Endothelial cell of umbilical vein (primary cell): ENCODE data around the gene GBP5. TPM values are rescaled to one million over a fixed set of nuclear protein-coding genes. Genes with fewer than 3 reads are reported as not detected.
"Not testable (repeated sequence)": the region's sequence is repeated elsewhere in the genome, so short reads cannot be mapped to it uniquely, and the experiment has no call there.

Experiments
- BruUV-seq: library from RNA; stranded (reverse); fragments of 400-500 nt; replicated peaks from 2 replicates; lab custom pipeline; 2021; lab: Mats Ljungman, UMichigan
- CTCF ChIA-PET: fragments of 300-600, 350-600 bp; sonication (Branson Sonifier 250); formaldehyde crosslinking; loops from one replicate; lab custom pipeline; 2021; ENCODE audit warnings: antibody characterized with exemption, inconsistent platforms; lab: Charles Lee
- POLR2A ChIA-PET: fragments of 300-600, 350-600 bp; sonication (Branson Sonifier 250); formaldehyde crosslinking; loops from one replicate; lab custom pipeline; 2021; ENCODE audit warnings: antibody characterized with exemption, inconsistent platforms; lab: Charles Lee
- DNase-seq: peaks from one replicate; pipeline ENCODE4 v3.0.0-alpha.2; 2011; ENCODE audit warnings: low read depth, low spot score
- FAIRE-seq: peaks from 2 replicates; lab custom pipeline; 2011; peaks lifted over from hg19 to GRCh38; lab: Jason Lieb, UNC
- H2AFZ ChIP-seq: 2 replicates; pipeline ENCODE4 v1.6.0; 2012; ENCODE audit warnings: low read depth, low read length, control low read depth, inconsistent platforms
- H3K27ac ChIP-seq: 2 replicates; pipeline ENCODE4 v1.5.1; 2011; ENCODE audit warnings: low read depth, mild to moderate bottlenecking, control low read depth, low read length, moderate library complexity; ENCODE audit not compliant: insufficient read depth
- H3K27me3 ChIP-seq, 2 experiments: 2 replicates each; pipeline versions ENCODE4 v1.6.0 to v1.6.1; 2011; ENCODE audit warnings: low read length in 2 of 2, mixed read lengths in 1 of 2; ENCODE audit not compliant: control insufficient read depth in 2 of 2, insufficient read depth in 2 of 2
- H3K36me3 ChIP-seq, 2 experiments: 2 replicates in 1 of 2; 3 replicates in 1 of 2; pipeline ENCODE4 v1.5.1; 2011; ENCODE audit warnings: low read length in 2 of 2, mild to moderate bottlenecking in 1 of 2, moderate library complexity in 1 of 2; ENCODE audit not compliant: control insufficient read depth in 2 of 2, insufficient read depth in 2 of 2; ENCODE audit errors: extremely low read depth in 1 of 2
- H3K4me1 ChIP-seq: 3 replicates; pipeline ENCODE4 v1.5.1; 2011; ENCODE audit warnings: mild to moderate bottlenecking, low read length; ENCODE audit not compliant: control insufficient read depth, insufficient read depth; ENCODE audit errors: extremely low read depth
- H3K4me2 ChIP-seq: 2 replicates; pipeline ENCODE4 v1.6.1; 2011; ENCODE audit warnings: low read length, control low read depth, mixed read lengths; ENCODE audit not compliant: insufficient read depth
- H3K4me3 ChIP-seq, 3 experiments: fragments of 200-600 bp in 1 of 3; sonication (generic), shearing (Covaris generic) in 1 of 3; replicated peaks in 1 of 3; 2 replicates each; pipeline ENCODE4 v1.5.1; 2011 to 2016; ENCODE audit warnings: control low read depth in 3 of 3, low read length in 3 of 3, mild to moderate bottlenecking in 2 of 3, inconsistent platforms in 1 of 3, low read depth in 1 of 3, moderate library complexity in 1 of 3; ENCODE audit not compliant: insufficient read depth in 1 of 3
- H3K79me2 ChIP-seq: 2 replicates; pipeline ENCODE4 v1.6.0; 2012; ENCODE audit warnings: low read length, inconsistent platforms; ENCODE audit not compliant: control insufficient read depth, insufficient read depth
- H3K9ac ChIP-seq: replicated peaks from 2 replicates; pipeline ENCODE3; 2011; ENCODE audit warnings: low read length, control low read depth; ENCODE audit not compliant: insufficient read depth; ENCODE audit errors: extremely low read depth
- H3K9me1 ChIP-seq: replicated peaks from 3 replicates; pipeline ENCODE4 v1.6.0; 2011; ENCODE audit warnings: mild to moderate bottlenecking, low read length; ENCODE audit not compliant: control insufficient read depth, insufficient read depth; ENCODE audit errors: extremely low read depth
- H3K9me3 ChIP-seq: replicated peaks from 2 replicates; pipeline ENCODE4 v1.5.1; 2012; ENCODE audit warnings: low read length, inconsistent platforms; ENCODE audit not compliant: control insufficient read depth, insufficient read depth
- H4K20me1 ChIP-seq: replicated peaks from 2 replicates; pipeline ENCODE3; 2011; ENCODE audit warnings: mild to moderate bottlenecking, low read length; ENCODE audit not compliant: control insufficient read depth, insufficient read depth; ENCODE audit errors: extremely low read depth
- CTCF ChIP-seq, 2 donors: IDR thresholded peaks; 1 replicate in 1 of 2; 2 replicates in 1 of 2; pipeline ENCODE4 v1.5.1; 2011; ENCODE audit warnings: low read length in 2 of 2, mild to moderate bottlenecking in 2 of 2, moderate library complexity in 2 of 2, control low read depth in 1 of 2, inconsistent platforms in 1 of 2, low read depth in 1 of 2; ENCODE audit not compliant: insufficient read depth in 1 of 2; ENCODE audit errors: extremely low read depth in 1 of 2
- EZH2 ChIP-seq: IDR thresholded peaks from 2 replicates; pipeline ENCODE4 v1.6.1; 2012; ENCODE audit warnings: borderline replicate concordance, low read depth, mild to moderate bottlenecking, moderate library complexity, low read length, inconsistent platforms; ENCODE audit not compliant: severe bottlenecking
- FOS ChIP-seq: IDR thresholded peaks from 2 replicates; pipeline ENCODE4 v1.6.1; 2011; ENCODE audit warnings: mild to moderate bottlenecking, low read length, moderate library complexity, borderline replicate concordance; ENCODE audit not compliant: insufficient read depth
- GATA2 ChIP-seq: IDR thresholded peaks from 2 replicates; pipeline ENCODE4 v1.7.0; 2011; ENCODE audit warnings: low read depth, mild to moderate bottlenecking, moderate library complexity, mixed read lengths, low read length; ENCODE audit not compliant: insufficient read length, insufficient read depth
- JUN ChIP-seq: IDR thresholded peaks from 2 replicates; pipeline ENCODE4 v1.6.1; 2011; ENCODE audit warnings: borderline replicate concordance, low read depth; ENCODE audit not compliant: insufficient read length, insufficient read depth
- MAX ChIP-seq: IDR thresholded peaks from 2 replicates; pipeline ENCODE4 v1.6.1; 2011; ENCODE audit not compliant: insufficient read depth, insufficient read length
- MYC ChIP-seq: IDR thresholded peaks from one replicate; pipeline ENCODE4 v1.6.1; 2011; ENCODE audit warnings: mild to moderate bottlenecking, low read depth, low read length
- POLR2A ChIP-seq: IDR thresholded peaks from 2 replicates; pipeline ENCODE4 v1.6.1; 2012; ENCODE audit warnings: low read depth, mild to moderate bottlenecking, control low read depth, low read length
- POLR2AphosphoS5 ChIP-seq: IDR thresholded peaks from 2 replicates; pipeline ENCODE4 v1.6.1; 2012; ENCODE audit warnings: low read depth, mild to moderate bottlenecking, control low read depth, low read length, moderate library complexity; ENCODE audit not compliant: insufficient read depth
- dilution Hi-C: fragments of 300-500 bp; cut with MboI; formaldehyde crosslinking; loops from one replicate; pipeline ENCODE4 v1.15.0; 2019; ENCODE audit warnings: low sequenced_read_pairs; ENCODE audit not compliant: extremely low pct_ligation_motif_present
- intact Hi-C: fragments of 100-400 bp; cut with micrococcal nuclease; formaldehyde crosslinking; loops from one replicate; pipeline ENCODE4 v1.10.0; 2022
- polyA plus RNA-seq, 4 experiments: library from polyadenylated mRNA; depleted of rRNA in 3 of 4; stranded (reverse) in 3 of 4; unstranded in 1 of 4; fragments of >200 nt; gene quantifications; 2 replicates each; pipeline versions ENCODE4 v1.2.1 to v1.2.3, GENCODE V29; 2011 to 2012; ENCODE audit warnings: missing spikeins in 1 of 4
- total RNA-seq: library from RNA; stranded (reverse); gene quantifications from 2 replicates; pipeline ENCODE4 v1.2.3, GENCODE V29; 2021

GBP5 gene
- total and polyA plus RNA-seq, 2 donors (not counting 3 experiments of a cell fraction or from before 2014, with no cell fraction given) = 0.31 TPM; not detected in 1

- no peak for TF ChIP-seq GATA2
- no peak for TF ChIP-seq JUN
- no peak for TF ChIP-seq FOS
- TF ChIP-seq CTCF (IDR thresholded peaks at IDR 0.05; ENCODE audit: extremely low read depth in 1 of 2, insufficient read depth in 1 of 2, low read depth in 1 of 2, low read length in 2 of 2) = no peak
- TF ChIP-seq MAX = no peak
- TF ChIP-seq MYC = no peak
- no peak for TF ChIP-seq EZH2
- no peak for TF ChIP-seq POLR2AphosphoS5
- TF ChIP-seq POLR2A = no peak
- BruUV-seq = no TSS peak
- no peak overlapping the region for H3K27ac ChIP-seq
- intact Hi-C loops (no loop called here), dilution Hi-C loops (no loop called here)
- POLR2A ChIA-PET = no interaction called here
- H4K20me1 ChIP-seq = no peaks in the 10 kb centered on the region
- no peaks in the 10 kb centered on the region for H3K9me3 ChIP-seq
- H3K36me3 ChIP-seq = no peaks in the 10 kb centered on the region
- no peak overlapping the region for H3K4me3 ChIP-seq
- no peaks in the 10 kb centered on the region for H3K79me2 ChIP-seq
- H2AFZ ChIP-seq = no peak overlapping the region
- CTCF ChIA-PET = no interaction called here
- no peaks in the 10 kb centered on the region for H3K4me1 ChIP-seq
- no peak for FAIRE-seq
- no peaks in the 10 kb centered on the region for H3K9me1 ChIP-seq
- no peaks in the 10 kb centered on the region for H3K27me3 ChIP-seq
- no peak for DNase-seq
- no peak overlapping the region for H3K9ac ChIP-seq
- H3K4me2 ChIP-seq = no peak overlapping the region
Observed at GRCh38 chr1:89302697-89303332, 30.2 kb upstream of the GBP5 start.

GRCh38 chr1:89299739-89300463 is 27.2 kb upstream of the GBP5 start:
- BruUV-seq, H3K9me3 ChIP-seq, H3K79me2 ChIP-seq, POLR2A ChIA-PET, FAIRE-seq, H3K27me3 ChIP-seq, H3K9me1 ChIP-seq, H3K4me1 ChIP-seq, H4K20me1 ChIP-seq, H3K27ac ChIP-seq, H3K4me3 ChIP-seq, H3K9ac ChIP-seq, CTCF ChIA-PET, H3K4me2 ChIP-seq, H2AFZ ChIP-seq, H3K36me3 ChIP-seq, dilution Hi-C loops, DNase-seq: not testable (repeated sequence)
- intact Hi-C loops = loop anchor here (5.0 kb wide), 1 partner anchor 307 kb away; no protein-coding TSS in a partner anchor
